ENCODE measurements around the gene CERS5.

The CERS5 gene

GRCh38 chr12:50107416-50108268 is 59.5 kb downstream of the CERS5 start:
- DNase-seq (ENCODE audit: low spot score), result no peak
- in situ Hi-C loops (cut with MboI; ENCODE audit: low pct_unique_long_range_greater_than_20kb, low sequenced_read_pairs, unreplicated experiment), result no loop called here
- TF ChIP-seq CTCF (IDR thresholded peaks at IDR 0.05; ENCODE audit: extremely low read depth, insufficient read depth, missing control alignments), result no peak

GRCh38 chr12:50106907-50107306 is 60.3 kb downstream of the CERS5 start:
- DNase-seq (ENCODE audit: low spot score), result no peak
- in situ Hi-C loops (cut with MboI; ENCODE audit: low pct_unique_long_range_greater_than_20kb, low sequenced_read_pairs, unreplicated experiment), result no loop called here
- no peak for TF ChIP-seq CTCF (IDR thresholded peaks at IDR 0.05; ENCODE audit: extremely low read depth, insufficient read depth, missing control alignments)

- no peak for DNase-seq (ENCODE audit: low spot score)
- in situ Hi-C loops (cut with MboI; ENCODE audit: low pct_unique_long_range_greater_than_20kb, low sequenced_read_pairs, unreplicated experiment), result no loop called here
- no peak for TF ChIP-seq CTCF (IDR thresholded peaks at IDR 0.05; ENCODE audit: extremely low read depth, insufficient read depth, missing control alignments)
Measured at GRCh38 chr12:50105913-50106450, 61.2 kb downstream of the CERS5 start.

- no peak for DNase-seq (ENCODE audit: low spot score)
- in situ Hi-C loops (cut with MboI; ENCODE audit: low pct_unique_long_range_greater_than_20kb, low sequenced_read_pairs, unreplicated experiment), result no loop called here
- no peak for TF ChIP-seq CTCF (IDR thresholded peaks at IDR 0.05; ENCODE audit: extremely low read depth, insufficient read depth, missing control alignments)
Measured at GRCh38 chr12:50104417-50105366, 62.5 kb downstream of the CERS5 start.

- no peak for DNase-seq (ENCODE audit: low spot score)
- TF ChIP-seq CTCF (IDR thresholded peaks at IDR 0.05; ENCODE audit: extremely low read depth, insufficient read depth, missing control alignments), result no peak
- in situ Hi-C loops (cut with MboI; ENCODE audit: low pct_unique_long_range_greater_than_20kb, low sequenced_read_pairs, unreplicated experiment), result no loop called here
Measured at GRCh38 chr12:50103767-50104321, 63.3 kb downstream of the CERS5 start, which contains the start of gene GPD1. Gene GPD1, plus strand, starts transcription at chr12:50104008. Its CDS starts 43 bp downstream, at chr12:50104051.

- DNase-seq (ENCODE audit: low spot score), result no peak
- no peak for TF ChIP-seq CTCF (IDR thresholded peaks at IDR 0.05; ENCODE audit: extremely low read depth, insufficient read depth, missing control alignments)
- in situ Hi-C loops (cut with MboI; ENCODE audit: low pct_unique_long_range_greater_than_20kb, low sequenced_read_pairs, unreplicated experiment), result no loop called here
Measured at GRCh38 chr12:50103351-50103750, 63.8 kb downstream of the CERS5 start.

All from GM13977 (cell line).